K562 (cell line): ENCODE measurements around the gene CGN. TPM values are rescaled to one million over a fixed set of nuclear protein-coding genes. Genes with fewer than 3 reads are reported as not detected.

ENCODE experiments used
- CEBPB ChIP-seq: fragments of 450-650 bp; IDR thresholded peaks from 2 replicates; pipeline ENCODE4 v1.6.1; 2016; ENCODE audit warnings: missing genetic modification characterization, missing compliant biosample characterization
- ESRRA ChIP-seq: fragments of 450-650 bp; IDR thresholded peaks from 2 replicates; pipeline ENCODE4 v1.6.1; 2014; ENCODE audit warnings: low read depth, mild to moderate bottlenecking, moderate library complexity, borderline replicate concordance
- ETV5 ChIP-seq: sonication (generic); formaldehyde crosslinking; IDR thresholded peaks from 2 replicates; pipeline ENCODE4 v1.4.0; 2020; ENCODE audit warnings: low read depth, mild to moderate bottlenecking, missing genetic modification reagents
- FOXJ3 ChIP-seq: sonication (generic); formaldehyde crosslinking; IDR thresholded peaks from 2 replicates; pipeline ENCODE4 v1.4.0; 2020; ENCODE audit warnings: mild to moderate bottlenecking, missing genetic modification reagents
- NBN ChIP-seq: fragments of 450-650 bp; IDR thresholded peaks from 2 replicates; pipeline ENCODE4 v1.6.1; 2016; ENCODE audit warnings: low read depth, mild to moderate bottlenecking
- PCBP2 ChIP-seq: fragments of 200-400 bp; formaldehyde crosslinking; IDR thresholded peaks from 2 replicates; pipeline ENCODE4 v1.6.1; 2018; ENCODE audit warnings: low read length, low read depth, mild to moderate bottlenecking, moderate library complexity; ENCODE audit not compliant: poor library complexity, severe bottlenecking
- POLR3A ChIP-seq: IDR thresholded peaks from 2 replicates; pipeline ENCODE4 v1.6.1; 2011; ENCODE audit warnings: borderline replicate concordance, mild to moderate bottlenecking, moderate library complexity; ENCODE audit not compliant: insufficient read length, insufficient read depth; ENCODE audit errors: extremely low read depth
- PYGO2 ChIP-seq: fragments of 450-650 bp; IDR thresholded peaks from 2 replicates; pipeline ENCODE4 v1.6.1; 2016; ENCODE audit warnings: mild to moderate bottlenecking, missing genetic modification characterization, moderate library complexity, missing compliant biosample characterization
- SIX5 ChIP-seq, 2 experiments: IDR thresholded peaks; 2 replicates each; pipeline ENCODE4 v1.6.1; 2011; ENCODE audit warnings: low read length in 2 of 2, borderline replicate concordance in 1 of 2, low read depth in 1 of 2, mild to moderate bottlenecking in 1 of 2, moderate library complexity in 1 of 2; ENCODE audit not compliant: insufficient read depth in 1 of 2
- SMAD1 ChIP-seq: fragments of 150-350 bp; IDR thresholded peaks from 2 replicates; pipeline ENCODE4 v1.6.1; 2014; ENCODE audit warnings: low read length, low read depth; ENCODE audit not compliant: partially characterized antibody
- SMAD2 ChIP-seq: fragments of 150-350 bp; IDR thresholded peaks from 2 replicates; pipeline ENCODE4 v1.6.1; 2014; ENCODE audit warnings: low read depth, mild to moderate bottlenecking, low read length
- XRCC5 ChIP-seq: fragments of 200-400 bp; formaldehyde crosslinking; IDR thresholded peaks from 2 replicates; pipeline ENCODE4 v1.6.1; 2017; ENCODE audit warnings: low read depth, mild to moderate bottlenecking, low read length
- ZNF232 ChIP-seq: sonication (generic); formaldehyde crosslinking; IDR thresholded peaks from 2 replicates; pipeline ENCODE4 v1.8.0; 2022; ENCODE audit warnings: mild to moderate bottlenecking, missing genetic modification reagents
- ZNF24 ChIP-seq: fragments of 450-650 bp; IDR thresholded peaks from 2 replicates; pipeline ENCODE4 v1.6.1; 2016
- polyA plus RNA-seq, 8 experiments: library from polyadenylated mRNA; depleted of rRNA in 4 of 8; stranded (reverse) in 5 of 8; unstranded in 3 of 8; fragments of >200 nt; fragmentation: Nextera tagmentation in 2 of 8; fragmentation: Illumina TruSeq in 1 of 8; extraction: Ambion mirVana in 2 of 8; extraction: Trizol in 1 of 8; gene quantifications; 2 replicates each; pipeline versions ENCODE4 v1.2.1 to v1.2.3, GENCODE V29; 2011 to 2014; ENCODE audit warnings: inconsistent platforms in 1 of 8, missing spikeins in 1 of 8
- total RNA-seq, 7 experiments: library from RNA; depleted of rRNA in 6 of 7; stranded (reverse); fragments of >200 nt in 6 of 7; fragmentation: Illumina TruSeq in 2 of 7; extraction: Trizol in 2 of 7; gene quantifications; 2 replicates each; pipeline versions ENCODE4 v1.2.1 to v1.2.3, GENCODE V29; 2011 to 2021; ENCODE audit warnings: low replicate concordance in 1 of 7
- TF ChIP-seq, protein P1 (sequence below): fragments of 200-800 bp; sonication (Bioruptor generic); IDR thresholded peaks from 2 replicates; pipeline ENCODE4 v1.6.1; 2017; ENCODE audit warnings: missing genetic modification characterization, missing compliant biosample characterization
- TF ChIP-seq, protein P2 (sequence below), 2 experiments: fragments of 250-450 bp in 1 of 2; fragments of 450-650 bp in 1 of 2; sonication (Bioruptor Pico) in 1 of 2; IDR thresholded peaks; 2 replicates each; pipeline versions ENCODE4 v1.6.1 to v1.8.0; 2016 to 2021; ENCODE audit warnings: mild to moderate bottlenecking in 2 of 2, moderate library complexity in 2 of 2, missing compliant biosample characterization in 1 of 2, missing genetic modification characterization in 1 of 2
- TF ChIP-seq, protein P3 (sequence below): fragments of 450-650 bp; formaldehyde crosslinking; IDR thresholded peaks from 2 replicates; pipeline ENCODE4 v1.4.0; 2020; ENCODE audit warnings: mild to moderate bottlenecking, moderate library complexity
- TF ChIP-seq, protein P4 (sequence below): fragments of 450-650 bp; IDR thresholded peaks from 2 replicates; pipeline ENCODE4 v1.6.1; 2018; ENCODE audit warnings: mild to moderate bottlenecking, low read depth; ENCODE audit not compliant: partially characterized antibody
- TF ChIP-seq, protein P5 (sequence below): fragments of 450-650 bp; formaldehyde crosslinking; IDR thresholded peaks from 2 replicates; pipeline ENCODE4 v1.4.0; 2022; ENCODE audit warnings: missing genetic modification characterization

The CGN gene
- total and polyA plus RNA-seq, 9 of the 15 experiments (the other 6 are each of a cell fraction or from before 2014, with no cell fraction given): 0.03 to 1.4 (median 0.14) TPM; not detected in 2

DNA sequence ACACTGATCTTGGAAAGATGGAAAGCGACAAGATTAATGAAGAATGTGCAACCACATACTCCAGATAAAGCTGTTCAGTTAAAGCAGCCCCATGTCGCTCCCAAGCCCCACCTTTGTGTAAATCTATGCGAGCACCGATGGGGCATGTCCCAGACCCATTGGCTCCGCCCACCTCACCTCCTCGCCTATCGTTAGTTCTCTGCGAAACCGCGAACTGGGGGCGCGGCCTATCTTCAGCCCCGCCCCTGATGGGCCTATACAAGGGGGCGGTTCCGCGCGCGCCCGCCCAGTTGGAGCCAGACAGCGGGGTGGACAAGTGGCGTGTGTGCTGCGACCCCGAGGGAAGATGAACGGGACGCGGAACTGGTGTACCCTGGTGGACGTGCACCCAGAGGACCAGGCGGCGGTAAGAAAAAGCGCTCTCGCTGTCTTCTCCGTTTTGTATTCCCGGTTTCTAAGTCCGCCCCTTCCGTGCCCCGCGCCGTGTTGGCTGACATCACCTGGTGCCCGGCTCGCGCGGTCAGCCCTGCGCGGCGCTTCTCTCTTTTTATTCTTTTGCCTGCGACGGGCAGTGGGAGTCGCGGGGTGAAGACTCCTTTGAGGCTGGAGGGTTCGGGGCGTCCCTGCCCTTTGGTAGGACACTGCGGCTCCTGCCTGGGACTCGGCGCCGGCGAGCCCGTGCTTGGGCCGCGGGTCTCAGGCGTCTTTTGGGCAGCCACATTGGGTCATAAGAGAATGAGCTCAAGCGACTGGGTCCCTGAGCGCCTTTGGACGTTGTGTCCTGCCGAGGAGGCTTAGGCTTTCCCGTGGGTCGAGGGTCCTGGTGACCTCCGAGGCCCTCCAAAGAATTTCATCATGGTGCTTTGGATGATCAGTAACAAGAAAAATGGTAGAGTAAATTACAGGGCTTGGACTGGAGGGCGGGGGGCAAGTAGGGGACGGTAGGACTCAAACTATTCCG, 29.1 kb downstream of the CGN start, which contains the start of gene TUFT1 (continued):
- TF ChIP-seq, protein P1, sequence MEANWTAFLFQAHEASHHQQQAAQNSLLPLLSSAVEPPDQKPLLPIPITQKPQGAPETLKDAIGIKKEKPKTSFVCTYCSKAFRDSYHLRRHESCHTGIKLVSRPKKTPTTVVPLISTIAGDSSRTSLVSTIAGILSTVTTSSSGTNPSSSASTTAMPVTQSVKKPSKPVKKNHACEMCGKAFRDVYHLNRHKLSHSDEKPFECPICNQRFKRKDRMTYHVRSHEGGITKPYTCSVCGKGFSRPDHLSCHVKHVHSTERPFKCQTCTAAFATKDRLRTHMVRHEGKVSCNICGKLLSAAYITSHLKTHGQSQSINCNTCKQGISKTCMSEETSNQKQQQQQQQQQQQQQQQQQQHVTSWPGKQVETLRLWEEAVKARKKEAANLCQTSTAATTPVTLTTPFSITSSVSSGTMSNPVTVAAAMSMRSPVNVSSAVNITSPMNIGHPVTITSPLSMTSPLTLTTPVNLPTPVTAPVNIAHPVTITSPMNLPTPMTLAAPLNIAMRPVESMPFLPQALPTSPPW (CRISPR knock-in tag): peak; percentile 48; the same call in 1 of the 2 replicates
- TF ChIP-seq SMAD2 (no peak), POLR3A (no peak), FOXJ3 (CRISPR knock-in tag) (no peak), PCBP2 (no peak), PYGO2 (tag) (no peak), SIX5 (IDR thresholded peaks at IDR 0.05; ENCODE audit: borderline replicate concordance in 1 of 2, insufficient read depth in 1 of 2, low read depth in 1 of 2, low read length in 2 of 2) (no peak), ZNF232 (CRISPR knock-in tag) (no peak), ZNF24 (0 out of 2 replicates have a peak, but pooled peaks have one; percentile 5), NBN (0 out of 2 replicates have a peak, but pooled peaks have one; percentile 35), SMAD1 (no peak), ETV5 (CRISPR knock-in tag) (no peak), XRCC5 (0 out of 2 replicates have a peak, but pooled peaks have one; percentile 46), CEBPB (tag) (no peak), ESRRA (0 out of 2 replicates have a peak, but pooled peaks have one; percentile 60)
- TF ChIP-seq, protein P2, sequence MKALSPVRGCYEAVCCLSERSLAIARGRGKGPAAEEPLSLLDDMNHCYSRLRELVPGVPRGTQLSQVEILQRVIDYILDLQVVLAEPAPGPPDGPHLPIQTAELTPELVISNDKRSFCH (CRISPR knock-in tag; IDR thresholded peaks at IDR 0.05): no peak
- TF ChIP-seq, protein P2 (tag; IDR thresholded peaks at IDR 0.05): no peak
- TF ChIP-seq, protein P3, sequence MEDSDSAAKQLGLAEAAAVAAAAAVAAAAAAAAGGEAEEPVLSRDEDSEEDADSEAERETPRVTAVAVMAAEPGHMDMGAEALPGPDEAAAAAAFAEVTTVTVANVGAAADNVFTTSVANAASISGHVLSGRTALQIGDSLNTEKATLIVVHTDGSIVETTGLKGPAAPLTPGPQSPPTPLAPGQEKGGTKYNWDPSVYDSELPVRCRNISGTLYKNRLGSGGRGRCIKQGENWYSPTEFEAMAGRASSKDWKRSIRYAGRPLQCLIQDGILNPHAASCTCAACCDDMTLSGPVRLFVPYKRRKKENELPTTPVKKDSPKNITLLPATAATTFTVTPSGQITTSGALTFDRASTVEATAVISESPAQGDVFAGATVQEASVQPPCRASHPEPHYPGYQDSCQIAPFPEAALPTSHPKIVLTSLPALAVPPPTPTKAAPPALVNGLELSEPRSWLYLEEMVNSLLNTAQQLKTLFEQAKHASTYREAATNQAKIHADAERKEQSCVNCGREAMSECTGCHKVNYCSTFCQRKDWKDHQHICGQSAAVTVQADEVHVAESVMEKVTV (CRISPR knock-in tag): no peak
- TF ChIP-seq, protein P4, sequence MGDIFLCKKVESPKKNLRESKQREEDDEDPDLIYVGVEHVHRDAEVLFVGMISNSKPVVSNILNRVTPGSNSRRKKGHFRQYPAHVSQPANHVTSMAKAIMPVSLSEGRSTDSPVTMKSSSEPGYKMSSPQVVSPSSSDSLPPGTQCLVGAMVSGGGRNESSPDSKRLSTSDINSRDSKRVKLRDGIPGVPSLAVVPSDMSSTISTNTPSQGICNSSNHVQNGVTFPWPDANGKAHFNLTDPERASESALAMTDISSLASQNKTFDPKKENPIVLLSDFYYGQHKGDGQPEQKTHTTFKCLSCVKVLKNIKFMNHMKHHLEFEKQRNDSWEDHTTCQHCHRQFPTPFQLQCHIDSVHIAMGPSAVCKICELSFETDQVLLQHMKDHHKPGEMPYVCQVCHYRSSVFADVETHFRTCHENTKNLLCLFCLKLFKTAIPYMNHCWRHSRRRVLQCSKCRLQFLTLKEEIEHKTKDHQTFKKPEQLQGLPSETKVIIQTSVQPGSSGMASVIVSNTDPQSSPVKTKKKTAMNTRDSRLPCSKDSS: no peak
- TF ChIP-seq, protein P5, sequence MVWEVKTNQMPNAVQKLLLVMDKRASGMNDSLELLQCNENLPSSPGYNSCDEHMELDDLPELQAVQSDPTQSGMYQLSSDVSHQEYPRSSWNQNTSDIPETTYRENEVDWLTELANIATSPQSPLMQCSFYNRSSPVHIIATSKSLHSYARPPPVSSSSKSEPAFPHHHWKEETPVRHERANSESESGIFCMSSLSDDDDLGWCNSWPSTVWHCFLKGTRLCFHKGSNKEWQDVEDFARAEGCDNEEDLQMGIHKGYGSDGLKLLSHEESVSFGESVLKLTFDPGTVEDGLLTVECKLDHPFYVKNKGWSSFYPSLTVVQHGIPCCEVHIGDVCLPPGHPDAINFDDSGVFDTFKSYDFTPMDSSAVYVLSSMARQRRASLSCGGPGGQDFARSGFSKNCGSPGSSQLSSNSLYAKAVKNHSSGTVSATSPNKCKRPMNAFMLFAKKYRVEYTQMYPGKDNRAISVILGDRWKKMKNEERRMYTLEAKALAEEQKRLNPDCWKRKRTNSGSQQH (CRISPR knock-in tag): no peak
